ENCODE results near the gene EIF4ENIF1. TPM values are rescaled to one million over a fixed set of nuclear protein-coding genes. Genes with fewer than 3 reads are reported as not detected.

The EIF4ENIF1 gene
- total and polyA plus RNA-seq, 2 experiments from 2014 or later: 18.0 to 26.5 TPM

- H3K36me3 ChIP-seq: peaks cover 14% of the 10 kb centered on the region
- H3K4me3 ChIP-seq: peak overlapping the region; percentile 62
- H3K9me3 ChIP-seq (ENCODE audit: low read depth): no peaks in the 10 kb centered on the region
- peaks cover 7% of the 10 kb centered on the region for H3K4me1 ChIP-seq (ENCODE audit: low read depth)
- H3K27ac ChIP-seq: peak overlapping the region; percentile 92
- H3K27me3 ChIP-seq: no peaks in the 10 kb centered on the region
- peak; percentile 8 to 23 for DNase-seq (ENCODE audit: low read depth in 1 of 2, low spot score in 1 of 2)
- no peak for TF ChIP-seq CTCF (IDR thresholded peaks at IDR 0.05; ENCODE audit: low read depth, low read length)
These were observed 89.6 kb downstream of the EIF4ENIF1 start for GRCh38 chr22:31400023-31400397.

GRCh38 chr22:31399211-31400022 lies 90.2 kb downstream of the EIF4ENIF1 start, which contains the start of gene DRG1:
Gene DRG1, plus strand, starts transcription at chr22:31399604. Its CDS starts 80 bp downstream, at chr22:31399684.
- peak within 1 kb of the TSS; percentile 62 for H3K4me3 ChIP-seq
- H3K27ac ChIP-seq: peak within 1 kb of the TSS; percentile 92
- peaks cover 10% of the 10 kb centered on the region for H3K36me3 ChIP-seq
- no peaks in the 10 kb centered on the region for H3K9me3 ChIP-seq (ENCODE audit: low read depth)
- H3K4me1 ChIP-seq (ENCODE audit: low read depth): peaks cover 7% of the 10 kb centered on the region
- no peaks in the 10 kb centered on the region for H3K27me3 ChIP-seq
- DNase-seq (ENCODE audit: low read depth in 1 of 2, low spot score in 1 of 2): peak; percentile 97
- no peak for TF ChIP-seq CTCF (IDR thresholded peaks at IDR 0.05; ENCODE audit: low read depth, low read length)

- H3K27me3 ChIP-seq: no peaks in the 10 kb centered on the region
- H3K27ac ChIP-seq: peak overlapping the region; percentile 50
- TF ChIP-seq CTCF (IDR thresholded peaks at IDR 0.05; ENCODE audit: low read depth, low read length): no peak
- no peak overlapping the region for H3K4me3 ChIP-seq
- H3K4me1 ChIP-seq (ENCODE audit: low read depth): peaks cover 7% of the 10 kb centered on the region
- H3K36me3 ChIP-seq: peaks cover 5% of the 10 kb centered on the region
- DNase-seq (ENCODE audit: low read depth in 1 of 2, low spot score in 1 of 2): no peak
- no peaks in the 10 kb centered on the region for H3K9me3 ChIP-seq (ENCODE audit: low read depth)
These were observed 91.4 kb downstream of the EIF4ENIF1 start for GRCh38 chr22:31398231-31398630.

GRCh38 chr22:31394326-31394725 lies 95.3 kb downstream of the EIF4ENIF1 start:
- no peak for TF ChIP-seq CTCF (IDR thresholded peaks at IDR 0.05; ENCODE audit: low read depth, low read length)
- no peak overlapping the region for H3K4me3 ChIP-seq
- H3K27ac ChIP-seq: no peak overlapping the region
- DNase-seq (ENCODE audit: low read depth in 1 of 2, low spot score in 1 of 2): no peak
- H3K9me3 ChIP-seq (ENCODE audit: low read depth): no peaks in the 10 kb centered on the region
- H3K27me3 ChIP-seq: no peaks in the 10 kb centered on the region
- H3K36me3 ChIP-seq: no peaks in the 10 kb centered on the region
- H3K4me1 ChIP-seq (ENCODE audit: low read depth): no peaks in the 10 kb centered on the region

- no peak for DNase-seq (ENCODE audit: low read depth in 1 of 2, low spot score in 1 of 2)
- no peak for TF ChIP-seq CTCF (IDR thresholded peaks at IDR 0.05; ENCODE audit: low read depth, low read length)
- Histone ChIP-seq H3K9me3 (ENCODE audit: low read depth) (no peaks in the 10 kb centered on the region), H3K27me3 (no peaks in the 10 kb centered on the region), H3K36me3 (no peaks in the 10 kb centered on the region), H3K27ac (no peak overlapping the region), H3K4me1 (ENCODE audit: low read depth) (no peaks in the 10 kb centered on the region), H3K4me3 (no peak overlapping the region)
These were observed 95.7 kb downstream of the EIF4ENIF1 start for GRCh38 chr22:31393893-31394292.

Other genes starting within 250 kb of the EIF4ENIF1 start
- gene PIK3IP1, start 197.4 kb downstream of the EIF4ENIF1 start, total RNA-seq: 7.2 and 9.8 TPM in 2 replicates
- 6.5 and 12.0 TPM in 2 replicates for gene PIK3IP1, start 197.4 kb downstream of the EIF4ENIF1 start, polyA plus RNA-seq
- 29.6 and 46.4 TPM in 2 replicates for gene PATZ1, start 143.5 kb downstream of the EIF4ENIF1 start, total RNA-seq
- gene PATZ1, start 143.5 kb downstream of the EIF4ENIF1 start, polyA plus RNA-seq: 24.8 and 35.5 TPM in 2 replicates
- gene DRG1, start 90.2 kb downstream of the EIF4ENIF1 start, total RNA-seq: 55.0 and 70.6 TPM in 2 replicates
- 94.1 and 100 TPM in 2 replicates for gene DRG1, start 90.2 kb downstream of the EIF4ENIF1 start, polyA plus RNA-seq
- 18.2 and 23.8 TPM in 2 replicates for gene SFI1, start 6.7 kb upstream of the EIF4ENIF1 start, total RNA-seq
- 13.6 and 22.0 TPM in 2 replicates for gene SFI1, start 6.7 kb upstream of the EIF4ENIF1 start, polyA plus RNA-seq
- 30.8 and 39.6 TPM in 2 replicates for gene PISD, start 172.4 kb upstream of the EIF4ENIF1 start, total RNA-seq
- 30.4 and 31.2 TPM in 2 replicates for gene PISD, start 172.4 kb upstream of the EIF4ENIF1 start, polyA plus RNA-seq